ENCODE results near the gene USP50.
"Not testable (repeated sequence)": the region's sequence is repeated elsewhere in the genome, so short reads cannot be mapped to it uniquely, and the experiment has no call there.

USP50 gene

GRCh38 chr15:50531163-50531562 is 15.3 kb downstream of the USP50 start:
- H3K27me3 ChIP-seq (ENCODE audit: insufficient read depth, low read length, poor library complexity): no peaks in the 10 kb centered on the region
- no peak overlapping the region for H3K23ac ChIP-seq (ENCODE audit: low read length)
- H3K79me1 ChIP-seq (ENCODE audit: low read length): no peaks in the 10 kb centered on the region
- no peak overlapping the region for H3K4ac ChIP-seq (ENCODE audit: low read depth, low read length)
- no peaks in the 10 kb centered on the region for H3K4me1 ChIP-seq (ENCODE audit: control insufficient read depth, low read depth, low read length)
- no peak overlapping the region for H2BK120ac ChIP-seq (ENCODE audit: low read depth, low read length)
- H2BK15ac ChIP-seq (replicated peaks; ENCODE audit: low read depth): no peak overlapping the region
- no peak overlapping the region for H3K56ac ChIP-seq (ENCODE audit: low read length)
- DNase-seq: no peak
- no peaks in the 10 kb centered on the region for H3K79me2 ChIP-seq (ENCODE audit: control insufficient read depth, insufficient read depth, low read length)
- H3K4me2 ChIP-seq (ENCODE audit: low read length): no peak overlapping the region
- no peak overlapping the region for H2BK5ac ChIP-seq (ENCODE audit: low read length)
- H3K27ac ChIP-seq (ENCODE audit: low read depth, low read length): no peak overlapping the region
- H2AK5ac ChIP-seq (ENCODE audit: low read length): no peak overlapping the region
- H3K9ac ChIP-seq (ENCODE audit: low read length): no peak overlapping the region
- WGBS (ENCODE audit: extremely low coverage, insufficient coverage, low lambda C conversion rate): no CpG with 5 or more reads among the region's 4 CpGs
- H4K5ac ChIP-seq (ENCODE audit: low read length): no peak overlapping the region
- no peak overlapping the region for H3K4me3 ChIP-seq (ENCODE audit: low read length)
- no peak overlapping the region for H4K8ac ChIP-seq (ENCODE audit: low read depth, low read length)
- no peaks in the 10 kb centered on the region for H3K36me3 ChIP-seq (ENCODE audit: control insufficient read depth, insufficient read depth, low read length)
- H3K18ac ChIP-seq (ENCODE audit: low read length): no peak overlapping the region

DNA sequence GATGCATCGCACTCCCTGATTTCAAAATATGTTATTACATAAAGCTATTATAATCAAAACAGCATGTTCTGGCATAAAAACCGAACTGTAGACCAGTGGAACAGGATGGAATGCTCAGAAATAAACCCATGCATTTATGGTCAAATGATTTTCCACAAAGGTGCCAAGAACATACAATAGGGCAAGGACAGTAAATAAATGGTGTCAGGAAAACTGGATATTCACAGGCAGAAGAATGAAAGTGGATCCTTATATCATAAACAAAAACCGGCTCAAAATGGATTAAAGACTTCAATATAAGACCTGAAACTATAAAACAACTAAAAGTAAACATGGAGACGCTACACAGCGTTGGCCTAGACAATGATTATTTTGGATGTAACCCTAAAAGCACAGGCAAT is 22.6 kb downstream of the USP50 start:
- Histone ChIP-seq H3K56ac (ENCODE audit: low read length) (no peak overlapping the region), H2BK5ac (ENCODE audit: low read length) (no peak overlapping the region), H2BK120ac (ENCODE audit: low read depth, low read length) (no peak overlapping the region), H2BK15ac (replicated peaks; ENCODE audit: low read depth) (no peak overlapping the region), H4K5ac (ENCODE audit: low read length) (no peak overlapping the region), H3K23ac (ENCODE audit: low read length) (no peak overlapping the region), H3K4me3 (ENCODE audit: low read length) (no peak overlapping the region), H3K36me3 (ENCODE audit: control insufficient read depth, insufficient read depth, low read length) (no peaks in the 10 kb centered on the region), H3K9ac (ENCODE audit: low read length) (no peak overlapping the region), H4K8ac (ENCODE audit: low read depth, low read length) (no peak overlapping the region), H3K18ac (ENCODE audit: low read length) (no peak overlapping the region), H3K79me1 (ENCODE audit: low read length) (no peaks in the 10 kb centered on the region), H2AK5ac (ENCODE audit: low read length) (no peak overlapping the region), H3K4ac (ENCODE audit: low read depth, low read length) (no peak overlapping the region), H3K4me2 (ENCODE audit: low read length) (no peak overlapping the region), H3K27ac (ENCODE audit: low read depth, low read length) (no peak overlapping the region), H3K27me3 (ENCODE audit: insufficient read depth, low read length, poor library complexity) (no peaks in the 10 kb centered on the region), H3K79me2 (ENCODE audit: control insufficient read depth, insufficient read depth, low read length) (no peaks in the 10 kb centered on the region), H3K4me1 (ENCODE audit: control insufficient read depth, low read depth, low read length) (no peaks in the 10 kb centered on the region)
- no CpG with 5 or more reads among the region's 5 CpGs for WGBS (ENCODE audit: extremely low coverage, insufficient coverage, low lambda C conversion rate)
- DNase-seq: no peak

DNA sequence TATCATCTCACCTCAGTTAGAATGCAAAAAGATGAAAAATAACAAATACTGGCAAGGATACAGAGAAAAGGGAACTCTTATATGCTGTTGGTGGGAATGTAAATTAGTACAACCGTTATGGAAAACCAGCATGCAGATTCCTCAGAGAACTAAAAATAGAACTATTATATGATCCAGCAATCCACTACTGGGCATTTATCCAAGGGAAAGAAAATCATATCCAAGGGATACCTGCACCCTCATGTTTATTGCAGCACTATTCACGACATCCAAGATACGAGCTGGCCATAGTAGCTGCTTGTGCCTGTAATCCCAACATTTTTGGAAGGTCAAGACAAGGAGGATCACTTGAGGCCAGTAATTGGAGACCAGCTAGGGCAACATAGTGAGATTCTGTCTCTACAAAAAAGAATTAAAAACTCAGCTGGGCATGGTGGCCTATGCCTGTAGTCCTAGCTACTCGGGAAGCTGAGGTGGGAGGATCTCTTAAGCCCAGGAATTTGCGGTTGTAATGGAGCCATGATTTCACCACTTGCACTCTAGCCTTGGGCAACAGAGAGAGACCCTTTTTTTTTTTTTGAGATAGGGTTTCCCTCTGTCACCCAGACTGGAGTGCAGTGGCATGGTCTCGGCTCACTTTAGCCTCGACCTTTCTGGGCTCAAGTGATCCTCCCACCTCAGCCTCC is 26.6 kb downstream of the USP50 start:
- Histone ChIP-seq H2BK15ac (replicated peaks; ENCODE audit: low read depth) (no peak overlapping the region), H3K4me2 (ENCODE audit: low read length) (no peak overlapping the region), H3K4me3 (ENCODE audit: low read length) (no peak overlapping the region), H3K4me1 (ENCODE audit: control insufficient read depth, low read depth, low read length) (no peaks in the 10 kb centered on the region), H2AK5ac (ENCODE audit: low read length) (no peak overlapping the region), H2BK120ac (ENCODE audit: low read depth, low read length) (no peak overlapping the region), H3K23ac (ENCODE audit: low read length) (no peak overlapping the region), H3K27ac (ENCODE audit: low read depth, low read length) (no peak overlapping the region), H3K9ac (ENCODE audit: low read length) (no peak overlapping the region), H2BK5ac (ENCODE audit: low read length) (no peak overlapping the region), H3K36me3 (ENCODE audit: control insufficient read depth, insufficient read depth, low read length) (no peaks in the 10 kb centered on the region), H4K5ac (ENCODE audit: low read length) (no peak overlapping the region), H3K27me3 (ENCODE audit: insufficient read depth, low read length, poor library complexity) (no peaks in the 10 kb centered on the region), H4K8ac (ENCODE audit: low read depth, low read length) (no peak overlapping the region), H3K56ac (ENCODE audit: low read length) (no peak overlapping the region), H3K79me2 (ENCODE audit: control insufficient read depth, insufficient read depth, low read length) (no peaks in the 10 kb centered on the region), H3K79me1 (ENCODE audit: low read length) (no peaks in the 10 kb centered on the region), H3K4ac (ENCODE audit: low read depth, low read length) (no peak overlapping the region), H3K18ac (ENCODE audit: low read length) (no peak overlapping the region)
- no CpG with 5 or more reads among the region's 7 CpGs for WGBS (ENCODE audit: extremely low coverage, insufficient coverage, low lambda C conversion rate)
- DNase-seq: no peak

GRCh38 chr15:50513001-50513400 is 33.5 kb downstream of the USP50 start:
- DNase-seq: no peak
- Histone ChIP-seq H3K18ac (ENCODE audit: low read length) (no peak overlapping the region), H3K27ac (ENCODE audit: low read depth, low read length) (no peak overlapping the region), H3K79me2 (ENCODE audit: control insufficient read depth, insufficient read depth, low read length) (no peaks in the 10 kb centered on the region), H2BK120ac (ENCODE audit: low read depth, low read length) (no peak overlapping the region), H3K79me1 (ENCODE audit: low read length) (no peaks in the 10 kb centered on the region), H2AK5ac (ENCODE audit: low read length) (no peak overlapping the region), H3K9ac (ENCODE audit: low read length) (no peak overlapping the region), H3K27me3 (ENCODE audit: insufficient read depth, low read length, poor library complexity) (no peaks in the 10 kb centered on the region), H3K4me1 (ENCODE audit: control insufficient read depth, low read depth, low read length) (no peaks in the 10 kb centered on the region), H2BK5ac (ENCODE audit: low read length) (no peak overlapping the region), H3K36me3 (ENCODE audit: control insufficient read depth, insufficient read depth, low read length) (no peaks in the 10 kb centered on the region), H3K4ac (ENCODE audit: low read depth, low read length) (no peak overlapping the region), H3K23ac (ENCODE audit: low read length) (no peak overlapping the region), H2BK15ac (replicated peaks; ENCODE audit: low read depth) (no peak overlapping the region), H3K4me2 (ENCODE audit: low read length) (no peak overlapping the region), H4K5ac (ENCODE audit: low read length) (no peak overlapping the region), H3K4me3 (ENCODE audit: low read length) (no peak overlapping the region), H4K8ac (ENCODE audit: low read depth, low read length) (no peak overlapping the region), H3K56ac (ENCODE audit: low read length) (no peak overlapping the region)

DNA sequence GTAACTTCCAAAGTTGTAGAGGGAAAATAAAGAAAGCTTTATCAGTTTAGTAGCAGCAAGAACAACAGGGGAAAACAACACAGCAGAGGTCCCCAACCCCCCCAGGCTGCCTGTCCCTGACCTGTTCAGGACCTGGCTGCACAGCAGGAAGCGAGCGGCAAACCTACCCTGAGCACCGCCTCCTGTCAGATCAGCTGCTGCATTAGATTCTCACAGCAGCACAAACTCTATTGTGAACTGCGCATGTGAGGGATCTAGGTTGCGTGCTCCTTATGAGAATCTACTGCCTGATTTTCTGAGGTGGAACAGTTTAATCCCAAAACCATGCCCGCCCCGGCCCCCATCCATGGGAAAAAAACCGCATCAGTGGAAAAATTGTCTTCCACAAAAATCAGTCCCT is 40.3 kb downstream of the USP50 start:
- H3K4me2 ChIP-seq (ENCODE audit: low read length): no peak overlapping the region
- no peaks in the 10 kb centered on the region for H3K36me3 ChIP-seq (ENCODE audit: control insufficient read depth, insufficient read depth, low read length)
- H3K79me1 ChIP-seq (ENCODE audit: low read length): no peaks in the 10 kb centered on the region
- H3K79me2 ChIP-seq (ENCODE audit: control insufficient read depth, insufficient read depth, low read length): no peaks in the 10 kb centered on the region
- no peak overlapping the region for H3K56ac ChIP-seq (ENCODE audit: low read length)
- H3K18ac ChIP-seq (ENCODE audit: low read length): no peak overlapping the region
- H3K9ac ChIP-seq (ENCODE audit: low read length): no peak overlapping the region
- no peak overlapping the region for H2BK15ac ChIP-seq (replicated peaks; ENCODE audit: low read depth)
- no peak overlapping the region for H4K8ac ChIP-seq (ENCODE audit: low read depth, low read length)
- no peak overlapping the region for H3K4ac ChIP-seq (ENCODE audit: low read depth, low read length)
- no peaks in the 10 kb centered on the region for H3K4me1 ChIP-seq (ENCODE audit: control insufficient read depth, low read depth, low read length)
- no peak overlapping the region for H3K4me3 ChIP-seq (ENCODE audit: low read length)
- no peak overlapping the region for H3K23ac ChIP-seq (ENCODE audit: low read length)
- no peaks in the 10 kb centered on the region for H3K27me3 ChIP-seq (ENCODE audit: insufficient read depth, low read length, poor library complexity)
- peak; percentile 57 for DNase-seq
- no peak overlapping the region for H2BK120ac ChIP-seq (ENCODE audit: low read depth, low read length)
- H4K5ac ChIP-seq (ENCODE audit: low read length): no peak overlapping the region
- WGBS (ENCODE audit: extremely low coverage, insufficient coverage, low lambda C conversion rate): no CpG with 5 or more reads among the region's 8 CpGs
- no peak overlapping the region for H2AK5ac ChIP-seq (ENCODE audit: low read length)
- no peak overlapping the region for H2BK5ac ChIP-seq (ENCODE audit: low read length)
- no peak overlapping the region for H3K27ac ChIP-seq (ENCODE audit: low read depth, low read length)

DNA sequence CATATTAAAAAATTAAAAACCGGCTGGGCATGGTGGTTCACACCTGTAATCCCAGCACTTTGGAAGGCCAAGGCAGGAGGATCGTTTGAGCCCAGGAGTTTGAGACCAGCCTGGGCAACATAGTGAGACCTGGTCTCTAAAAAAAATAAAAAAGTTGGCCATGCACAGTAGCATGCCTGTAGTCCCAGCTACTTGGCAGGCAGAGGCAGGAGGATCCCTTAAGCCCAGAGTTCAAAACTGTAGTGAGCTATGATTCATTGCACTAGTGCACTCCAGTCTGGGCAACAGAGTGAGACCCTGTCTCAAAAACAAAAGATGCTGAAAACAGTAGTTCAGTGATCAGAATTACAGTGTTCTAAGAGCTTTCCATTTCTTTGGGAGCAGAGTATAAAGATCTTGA is 40.8 kb downstream of the USP50 start:
- H3K18ac ChIP-seq (ENCODE audit: low read length): not testable (repeated sequence)

More for the DNA sequence above, 40.8 kb downstream of the USP50 start:
- DNase-seq; H3K9ac ChIP-seq (ENCODE audit: low read length); H3K79me2 ChIP-seq (ENCODE audit: control insufficient read depth, insufficient read depth, low read length); H3K56ac ChIP-seq (ENCODE audit: low read length); H3K4ac ChIP-seq (ENCODE audit: low read depth, low read length); H3K4me2 ChIP-seq (ENCODE audit: low read length); H2BK5ac ChIP-seq (ENCODE audit: low read length); H2AK5ac ChIP-seq (ENCODE audit: low read length); H3K36me3 ChIP-seq (ENCODE audit: control insufficient read depth, insufficient read depth, low read length); H4K5ac ChIP-seq (ENCODE audit: low read length); H3K4me3 ChIP-seq (ENCODE audit: low read length); H3K79me1 ChIP-seq (ENCODE audit: low read length); H3K27me3 ChIP-seq (ENCODE audit: insufficient read depth, low read length, poor library complexity); H2BK15ac ChIP-seq (replicated peaks; ENCODE audit: low read depth); H3K23ac ChIP-seq (ENCODE audit: low read length); H4K8ac ChIP-seq (ENCODE audit: low read depth, low read length); H3K27ac ChIP-seq (ENCODE audit: low read depth, low read length); H3K4me1 ChIP-seq (ENCODE audit: control insufficient read depth, low read depth, low read length); H2BK120ac ChIP-seq (ENCODE audit: low read depth, low read length): not testable (repeated sequence)
- WGBS (ENCODE audit: extremely low coverage, insufficient coverage, low lambda C conversion rate): no CpG with 5 or more reads among the region's 2 CpGs

All from mesendoderm (in vitro differentiated cells).